Erythroblast (primary cell): ENCODE results near the gene TBK1.

Experiments
- GATA1 ChIP-seq: IDR thresholded peaks from 2 replicates; pipeline ENCODE4 v1.6.1; 2011; ENCODE audit warnings: low read depth, mild to moderate bottlenecking, control low read depth, low read length, moderate library complexity
- POLR2A ChIP-seq: IDR thresholded peaks from 2 replicates; pipeline ENCODE4 v1.6.1; 2011; ENCODE audit warnings: mild to moderate bottlenecking, low read length

DNA sequence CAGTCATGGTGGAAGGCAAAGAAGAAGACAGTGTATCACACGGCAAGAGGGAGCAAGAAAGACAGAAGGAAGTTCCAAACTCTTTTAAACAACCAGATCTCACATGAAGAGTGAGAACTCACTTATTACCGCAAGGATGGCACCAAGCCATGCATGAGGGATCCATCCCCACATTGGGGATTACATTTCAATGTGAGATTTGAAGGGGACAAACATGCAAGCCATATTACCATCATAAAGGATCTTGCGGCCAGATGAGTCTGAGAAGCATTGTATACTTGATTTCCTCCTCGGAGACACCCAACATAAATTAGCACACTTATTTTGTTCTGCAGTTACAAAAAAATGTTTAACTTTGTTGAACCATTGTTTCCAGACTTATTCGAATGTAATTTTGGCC, 66.5 kb downstream of the TBK1 start:
- TF ChIP-seq POLR2A (no peak), GATA1 (no peak)
